Loucy (cell line): Measurements from ENCODE around the gene LDLRAD4.

ENCODE experiments used
- EZH2phosphoT487 ChIP-seq: fragments of 200-600 bp; IDR thresholded peaks from 2 replicates; pipeline ENCODE4 v1.6.1; 2018; ENCODE audit warnings: antibody characterized with exemption, mild to moderate bottlenecking, moderate library complexity, borderline replicate concordance
- TF ChIP-seq, protein P1 (sequence below): fragments of 200-600 bp; sonication (generic); conservative IDR thresholded peaks from 2 replicates; pipeline ENCODE4 v1.5.1; 2014; ENCODE audit warnings: mild to moderate bottlenecking, antibody characterized with exemption, low read length

DNA sequence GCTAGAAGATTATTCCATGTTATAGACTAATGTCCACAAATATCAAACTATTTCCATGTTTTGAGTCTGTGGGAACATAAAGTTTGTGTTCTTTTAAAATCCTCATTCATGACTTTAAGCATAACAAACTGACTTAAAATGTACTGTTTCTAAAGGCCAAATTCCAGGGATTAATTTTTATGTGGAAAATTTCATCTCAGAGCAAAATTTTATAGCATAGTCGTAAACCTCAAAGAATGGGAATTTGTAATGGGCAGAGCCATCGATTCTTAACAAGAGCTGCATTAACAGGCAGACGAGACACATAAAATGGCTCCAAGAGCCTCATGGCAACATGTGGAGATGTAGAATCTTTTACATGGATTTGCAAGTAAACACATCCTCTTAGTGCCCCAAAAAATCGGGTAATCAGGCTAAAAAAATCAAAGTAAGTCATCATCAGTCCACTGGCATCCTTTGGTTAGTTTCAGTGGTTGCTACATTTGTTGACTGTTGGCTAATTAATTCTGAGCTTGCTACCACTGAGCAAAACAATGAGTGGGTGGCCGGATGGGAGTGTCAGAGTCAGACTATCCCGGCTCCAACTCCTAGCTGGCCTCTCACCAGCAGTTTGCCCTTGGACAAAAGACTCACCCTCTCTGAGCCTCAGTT is 388.2 kb downstream of the LDLRAD4 start:
- TF ChIP-seq, protein P1, sequence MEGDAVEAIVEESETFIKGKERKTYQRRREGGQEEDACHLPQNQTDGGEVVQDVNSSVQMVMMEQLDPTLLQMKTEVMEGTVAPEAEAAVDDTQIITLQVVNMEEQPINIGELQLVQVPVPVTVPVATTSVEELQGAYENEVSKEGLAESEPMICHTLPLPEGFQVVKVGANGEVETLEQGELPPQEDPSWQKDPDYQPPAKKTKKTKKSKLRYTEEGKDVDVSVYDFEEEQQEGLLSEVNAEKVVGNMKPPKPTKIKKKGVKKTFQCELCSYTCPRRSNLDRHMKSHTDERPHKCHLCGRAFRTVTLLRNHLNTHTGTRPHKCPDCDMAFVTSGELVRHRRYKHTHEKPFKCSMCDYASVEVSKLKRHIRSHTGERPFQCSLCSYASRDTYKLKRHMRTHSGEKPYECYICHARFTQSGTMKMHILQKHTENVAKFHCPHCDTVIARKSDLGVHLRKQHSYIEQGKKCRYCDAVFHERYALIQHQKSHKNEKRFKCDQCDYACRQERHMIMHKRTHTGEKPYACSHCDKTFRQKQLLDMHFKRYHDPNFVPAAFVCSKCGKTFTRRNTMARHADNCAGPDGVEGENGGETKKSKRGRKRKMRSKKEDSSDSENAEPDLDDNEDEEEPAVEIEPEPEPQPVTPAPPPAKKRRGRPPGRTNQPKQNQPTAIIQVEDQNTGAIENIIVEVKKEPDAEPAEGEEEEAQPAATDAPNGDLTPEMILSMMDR, result no peak
- TF ChIP-seq EZH2phosphoT487, result no peak
